ENCODE results near the gene MST1. TPM values are rescaled to one million over a fixed set of nuclear protein-coding genes. Genes with fewer than 3 reads are reported as not detected.
"Not testable (repeated sequence)": the region's sequence is repeated elsewhere in the genome, so short reads cannot be mapped to it uniquely, and the experiment has no call there.

MST1 gene
- total and polyA plus RNA-seq, 2 of the 8 experiments (the other 6 are each of a cell fraction or from before 2014, with no cell fraction given): 6.2 to 9.5 TPM

DNA sequence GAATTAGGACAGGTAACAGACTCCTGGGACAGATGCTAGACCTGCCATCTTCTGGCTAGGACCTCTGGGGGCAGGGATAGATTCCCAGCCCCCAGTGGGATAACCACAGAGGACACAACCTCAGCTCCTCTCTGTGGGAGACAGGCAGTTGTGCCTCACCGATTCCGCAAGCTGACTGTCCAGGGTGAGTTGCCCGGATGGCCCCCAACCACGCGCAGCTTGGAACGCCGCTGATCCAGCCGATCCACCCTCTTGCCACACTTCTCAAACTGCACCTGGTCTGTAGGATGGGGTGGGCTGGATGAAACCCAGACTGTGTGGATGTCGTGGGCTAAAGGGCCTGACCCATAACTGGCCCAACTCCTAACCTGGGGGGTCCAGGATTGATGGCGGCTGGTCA lies 4.2 kb downstream of the MST1 start:
- H3K23ac ChIP-seq (ENCODE audit: insufficient read length); H3K18ac ChIP-seq (ENCODE audit: extremely low read depth, low read length); H2BK12ac ChIP-seq (ENCODE audit: low read depth, low read length); H2AK5ac ChIP-seq (ENCODE audit: low read depth, low read length); H4K8ac ChIP-seq (ENCODE audit: extremely low read depth, insufficient read depth, low read length); H2BK15ac ChIP-seq (ENCODE audit: low read length); H2BK5ac ChIP-seq (ENCODE audit: low read depth, low read length); CTCF ChIA-PET (ENCODE audit: partially characterized antibody); DNase-seq (ENCODE audit: low read depth in 1 of 2, low spot score in 2 of 2); H3K14ac ChIP-seq (ENCODE audit: insufficient read length); H4K5ac ChIP-seq (ENCODE audit: insufficient read length, low read depth, low read length); H3K79me1 ChIP-seq (ENCODE audit: low read depth, low read length); H3K27me3 ChIP-seq (replicated peaks in 1 of 4; ENCODE audit: control insufficient read depth in 3 of 4, extremely low read depth in 1 of 4, insufficient read depth in 3 of 4, low read length in 3 of 4); H3K4ac ChIP-seq (replicated peaks; ENCODE audit: insufficient read length, low read depth, low read length); H2BK120ac ChIP-seq (replicated peaks; ENCODE audit: low read depth, low read length); H2BK20ac ChIP-seq (ENCODE audit: low read length); H3K9ac ChIP-seq (replicated peaks in 1 of 4; ENCODE audit: extremely low read depth in 1 of 4, low read depth in 3 of 4, low read length in 3 of 4); H3K27ac ChIP-seq (ENCODE audit: low read depth, low read length); H3K4me1 ChIP-seq (replicated peaks in 1 of 4; ENCODE audit: control insufficient read depth in 3 of 4, insufficient read depth in 4 of 4, low read length in 3 of 4); H3K9me3 ChIP-seq (ENCODE audit: insufficient read depth in 2 of 2, low read depth in 1 of 2, low read length in 1 of 2); H3K56ac ChIP-seq (replicated peaks; ENCODE audit: insufficient read length, low read depth, low read length); H4K91ac ChIP-seq (replicated peaks; ENCODE audit: insufficient read length, low read length); H3K79me2 ChIP-seq (ENCODE audit: control insufficient read depth in 1 of 2, insufficient read depth in 2 of 2, low read length in 2 of 2); H2AFZ ChIP-seq (ENCODE audit: low read length); FAIRE-seq: not testable (repeated sequence)
- POLR2A ChIA-PET (ENCODE audit: partially characterized antibody): interaction anchor here (0.8 kb wide), 1 partner anchor 23 kb away, joined by 3 read pairs; no protein-coding TSS in a partner anchor
- Histone ChIP-seq H3K36me3 (ENCODE audit: control insufficient read depth in 2 of 4, insufficient read depth in 4 of 4, low read length in 3 of 4) (peaks cover 19 to 38% (median 34%) of the 10 kb centered on the region in 4 experiments), H3K4me3 (ENCODE audit: extremely low read depth in 1 of 4, insufficient read depth in 2 of 4, low read depth in 3 of 4, low read length in 4 of 4) (0 out of 8 replicates have a peak overlapping the region, but pooled peaks of 1 of the 4 experiments have one; percentile 74), H3K23me2 (ENCODE audit: low read depth, low read length) (peaks cover 14% of the 10 kb centered on the region), H3K4me2 (ENCODE audit: insufficient read depth in 1 of 2, low read depth in 2 of 2, low read length in 2 of 2) (peak overlapping the region; percentile 77 to 99; a peak in 1 of 4 replicates), H4K20me1 (replicated peaks in 1 of 2; ENCODE audit: control insufficient read depth in 1 of 2, insufficient read depth in 2 of 2, low read length in 2 of 2) (peaks cover 0 to 10% of the 10 kb centered on the region in 2 experiments)
- 0 out of 3 replicates have a peak, but pooled peaks of 1 of the 2 experiments have one; percentile 4 for TF ChIP-seq POLR2A (IDR thresholded peaks at IDR 0.05; ENCODE audit: control extremely low read depth in 1 of 2, low read depth in 2 of 2, low read length in 2 of 2)
- WGBS, 2 experiments (ENCODE audit: extremely low coverage in 1 of 2, insufficient coverage in 1 of 2, insufficient read length in 1 of 2, insufficient replicate concordance in 2 of 2, low coverage in 1 of 2, low lambda C conversion rate in 2 of 2, missing lambda C conversion rate in 1 of 2): 80% methylated on average over 6 of the region's 10 CpGs; no CpG with 5 or more reads in 1 of the 2 experiments

- CTCF ChIA-PET (ENCODE audit: partially characterized antibody); H3K4ac ChIP-seq (replicated peaks; ENCODE audit: insufficient read length, low read depth, low read length); H3K79me1 ChIP-seq (ENCODE audit: low read depth, low read length); H3K4me3 ChIP-seq (ENCODE audit: extremely low read depth in 1 of 4, insufficient read depth in 2 of 4, low read depth in 3 of 4, low read length in 4 of 4); H3K56ac ChIP-seq (replicated peaks; ENCODE audit: insufficient read length, low read depth, low read length); H4K8ac ChIP-seq (ENCODE audit: extremely low read depth, insufficient read depth, low read length); H3K23ac ChIP-seq (ENCODE audit: insufficient read length); H3K9ac ChIP-seq (replicated peaks in 1 of 4; ENCODE audit: extremely low read depth in 1 of 4, low read depth in 3 of 4, low read length in 3 of 4); FAIRE-seq; H2BK120ac ChIP-seq (replicated peaks; ENCODE audit: low read depth, low read length); H3K79me2 ChIP-seq (ENCODE audit: control insufficient read depth in 1 of 2, insufficient read depth in 2 of 2, low read length in 2 of 2); H3K4me1 ChIP-seq (replicated peaks in 1 of 4; ENCODE audit: control insufficient read depth in 3 of 4, insufficient read depth in 4 of 4, low read length in 3 of 4); DNase-seq (ENCODE audit: low read depth in 1 of 2, low spot score in 2 of 2); H2BK15ac ChIP-seq (ENCODE audit: low read length); H3K18ac ChIP-seq (ENCODE audit: extremely low read depth, low read length); H2BK20ac ChIP-seq (ENCODE audit: low read length); H3K27me3 ChIP-seq (replicated peaks in 1 of 4; ENCODE audit: control insufficient read depth in 3 of 4, extremely low read depth in 1 of 4, insufficient read depth in 3 of 4, low read length in 3 of 4); H3K9me3 ChIP-seq (ENCODE audit: insufficient read depth in 2 of 2, low read depth in 1 of 2, low read length in 1 of 2); H4K5ac ChIP-seq (ENCODE audit: insufficient read length, low read depth, low read length); H2BK12ac ChIP-seq (ENCODE audit: low read depth, low read length); H3K14ac ChIP-seq (ENCODE audit: insufficient read length); H2BK5ac ChIP-seq (ENCODE audit: low read depth, low read length); H3K27ac ChIP-seq (ENCODE audit: low read depth, low read length); H2AFZ ChIP-seq (ENCODE audit: low read length); H3K4me2 ChIP-seq (ENCODE audit: insufficient read depth in 1 of 2, low read depth in 2 of 2, low read length in 2 of 2); H2AK5ac ChIP-seq (ENCODE audit: low read depth, low read length); H4K91ac ChIP-seq (replicated peaks; ENCODE audit: insufficient read length, low read length): not testable (repeated sequence)
- WGBS, 2 experiments (ENCODE audit: extremely low coverage in 1 of 2, insufficient coverage in 1 of 2, insufficient read length in 1 of 2, insufficient replicate concordance in 2 of 2, low coverage in 1 of 2, low lambda C conversion rate in 2 of 2, missing lambda C conversion rate in 1 of 2): 90% methylated on average over 2 of the region's 2 CpGs; no CpG with 5 or more reads in 1 of the 2 experiments
- Histone ChIP-seq H3K36me3 (ENCODE audit: control insufficient read depth in 2 of 4, insufficient read depth in 4 of 4, low read length in 3 of 4) (peaks cover 21 to 44% (median 40%) of the 10 kb centered on the region in 4 experiments), H4K20me1 (replicated peaks in 1 of 2; ENCODE audit: control insufficient read depth in 1 of 2, insufficient read depth in 2 of 2, low read length in 2 of 2) (peaks cover 0 to 10% of the 10 kb centered on the region in 2 experiments), H3K23me2 (ENCODE audit: low read depth, low read length) (peaks cover 11% of the 10 kb centered on the region)
- POLR2A ChIA-PET (ENCODE audit: partially characterized antibody): interaction anchor here (0.8 kb wide), 1 partner anchor 23 kb away, joined by 3 read pairs; no protein-coding TSS in a partner anchor
Observed at GRCh38 chr3:49684453-49684852, 4.8 kb downstream of the MST1 start.
